Stomach (tissue), 9 donors: Measurements from ENCODE around the gene FGFR4. TPM values are rescaled to one million over a fixed set of nuclear protein-coding genes. Genes with fewer than 3 reads are reported as not detected.

Source experiments
- DNase-seq, 2 donors: peaks; one replicate each; pipeline versions ENCODE4 v3.0.0 to v3.0.0-alpha.2; 2013 to 2019
- H3K27ac ChIP-seq, 5 donors: fragments of 200-600 bp in 4 of 5; sonication (generic) in 4 of 5; one replicate each; pipeline ENCODE4 v1.5.1; 2013 to 2019; ENCODE audit warnings: mild to moderate bottlenecking in 1 of 5, moderate library complexity in 1 of 5
- H3K27me3 ChIP-seq, 3 donors: fragments of 200-600 bp; sonication (generic); one replicate each; pipeline ENCODE4 v1.5.1; 2017 to 2019; ENCODE audit warnings: mixed run types in 1 of 3
- H3K36me3 ChIP-seq, 4 donors: fragments of 200-600 bp; sonication (generic); 1 replicate in 3 of 4; 2 replicates in 1 of 4; pipeline ENCODE4 v1.5.1; 2016 to 2019
- H3K4me1 ChIP-seq, 4 donors: fragments of 200-600 bp; sonication (generic); one replicate each; pipeline ENCODE4 v1.5.1; 2016 to 2019
- H3K4me3 ChIP-seq, 4 donors: fragments of 200-600 bp; sonication (generic) in 3 of 4; one replicate each; pipeline ENCODE4 v1.5.1; 2016 to 2019; ENCODE audit warnings: mild to moderate bottlenecking in 1 of 4
- H3K9me3 ChIP-seq, 4 donors: fragments of 200-600 bp; sonication (generic); one replicate each; pipeline ENCODE4 v1.5.1; 2016 to 2019
- CTCF ChIP-seq, 7 experiments: fragments of 450-650 bp in 4 of 7; fragments of 200-600 bp in 3 of 7; sonication (generic) in 3 of 7; IDR thresholded peaks; one replicate each; pipeline ENCODE4 v1.5.1; 2016 to 2019; ENCODE audit warnings: antibody characterized with exemption in 7 of 7, control low read depth in 2 of 7, mild to moderate bottlenecking in 1 of 7
- EP300 ChIP-seq: sonication (generic); formaldehyde crosslinking; IDR thresholded peaks from one replicate; pipeline ENCODE4 v1.6.1; 2017; ENCODE audit warnings: antibody characterized with exemption
- POLR2A ChIP-seq, 4 donors: fragments of 450-650 bp; IDR thresholded peaks; one replicate each; pipeline ENCODE4 v1.6.1; 2016; ENCODE audit warnings: antibody characterized with exemption in 4 of 4, control low read depth in 2 of 4, mild to moderate bottlenecking in 1 of 4, moderate library complexity in 1 of 4
- POLR2AphosphoS5 ChIP-seq, 3 donors: sonication (generic); formaldehyde crosslinking; IDR thresholded peaks; one replicate each; pipeline ENCODE4 v1.6.1; 2016; ENCODE audit warnings: antibody characterized with exemption in 3 of 3
- WGBS, 5 donors: extraction: QIAGEN DNeasy Blood & Tissue Kit in 3 of 5; methylation state at CpG; one replicate each; pipeline versions ENCODE4 v1.1.5 to v1.1.7; 2013 to 2018; 5-methylcytosine and 5-hydroxymethylcytosine counted together
- intact Hi-C: fragments of 100-400 bp; cut with DNase I; formaldehyde crosslinking; loops from one replicate; pipeline ENCODE4 v1.15.1; 2023; ENCODE audit warnings: low total_unique reads
- polyA plus RNA-seq, 3 donors: library from polyadenylated mRNA; stranded (reverse); fragments of 200-250 nt; gene quantifications; one replicate each; pipeline ENCODE4 v1.2.3, GENCODE V29; 2013
- total RNA-seq, 5 donors: library from RNA; depleted of rRNA; stranded (reverse); fragments of >200 nt; gene quantifications; one replicate each; pipeline versions ENCODE4 v1.1.0 to v1.2.3, GENCODE V29; 2014 to 2016
- donor health status: healthy with polysubstance abuse.
- donor health status: Bipolar disorder and iron deficiency.
- donor health status: healthy.

FGFR4 gene
- total and polyA plus RNA-seq, 8 donors: 4.1 to 145 (median 13.5) TPM

DNA sequence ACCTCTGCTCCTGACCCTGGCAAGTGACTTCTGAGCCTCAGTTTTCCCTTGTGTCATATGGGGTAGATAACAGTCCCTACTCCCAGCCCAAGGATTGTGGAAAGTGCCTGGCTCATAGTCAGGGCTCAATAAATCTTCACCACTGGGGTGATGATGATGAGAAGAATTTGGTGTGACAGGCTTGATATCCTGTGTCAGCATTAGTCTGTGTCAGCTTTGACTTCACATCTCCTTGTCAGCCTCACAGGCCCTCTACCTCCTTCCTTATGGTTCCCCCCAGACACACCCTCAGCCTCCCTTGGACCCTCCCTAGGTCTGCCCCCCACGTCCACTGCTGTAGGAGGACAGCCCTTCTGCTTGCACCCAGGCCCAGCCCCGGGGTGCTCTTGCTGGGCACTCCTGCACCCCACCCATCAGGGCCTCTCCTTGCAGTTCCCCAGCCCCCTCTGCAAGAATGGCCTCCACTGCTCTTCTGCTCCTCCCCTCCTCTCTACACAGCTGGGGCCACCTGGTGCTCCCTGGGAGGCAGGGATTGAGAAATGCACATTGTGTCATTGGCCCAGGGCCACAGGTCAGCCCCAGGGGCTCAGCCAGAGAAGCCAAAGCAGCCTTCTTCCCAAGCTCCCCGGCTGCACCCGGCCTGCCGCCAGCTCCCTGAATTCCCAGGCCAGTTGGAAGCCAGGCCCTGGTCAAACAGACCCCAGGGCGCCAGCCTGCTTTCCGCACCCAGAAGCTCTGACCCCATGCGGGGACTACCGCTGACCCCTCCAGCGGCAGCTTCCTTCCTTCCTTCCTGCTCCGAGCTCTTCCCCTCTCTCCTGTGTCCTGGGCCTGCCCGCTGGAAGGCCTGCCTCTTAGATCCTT, 7.7 kb downstream of the FGFR4 start:
- peak; percentile 65 to 86 for DNase-seq
- no peak overlapping the region for H3K4me3 ChIP-seq
- peak overlapping the region in 4 of 5 donors; percentile 16 to 59 (median 53) for H3K27ac ChIP-seq
- peaks cover 0 to 28% (median 13%) of the 10 kb centered on the region in 4 donors for H3K36me3 ChIP-seq
- H3K9me3 ChIP-seq: no peaks in the 10 kb centered on the region
- intact Hi-C loops: no loop called here
- WGBS, 5 donors: 45 to 66% (median 58%) methylated on average over 9 to 12 of the region's 12 CpGs
- peaks cover 11 to 55% (median 41%) of the 10 kb centered on the region in 4 donors for H3K4me1 ChIP-seq
- H3K27me3 ChIP-seq: no peaks in the 10 kb centered on the region
- TF ChIP-seq POLR2AphosphoS5 (IDR thresholded peaks at IDR 0.05) (peak; percentile 58 to 93 (median 73)), EP300 (no peak), POLR2A (IDR thresholded peaks at IDR 0.05) (no peak), CTCF (IDR thresholded peaks at IDR 0.05) (no peak)

GRCh38 chr5:177095088-177095669, 8.5 kb downstream of the FGFR4 start:
- Histone ChIP-seq H3K9me3 (no peaks in the 10 kb centered on the region), H3K27me3 (no peaks in the 10 kb centered on the region), H3K4me1 (peaks cover 11 to 52% (median 36%) of the 10 kb centered on the region in 4 donors), H3K36me3 (peaks cover 0 to 28% (median 13%) of the 10 kb centered on the region in 4 donors), H3K27ac (peak overlapping the region in 4 of 5 donors; percentile 9 to 59 (median 53)), H3K4me3 (no peak overlapping the region)
- no peak for TF ChIP-seq CTCF (IDR thresholded peaks at IDR 0.05)
- TF ChIP-seq POLR2A (IDR thresholded peaks at IDR 0.05): no peak
- no peak for TF ChIP-seq EP300
- TF ChIP-seq POLR2AphosphoS5 (IDR thresholded peaks at IDR 0.05): no peak
- no peak for DNase-seq
- intact Hi-C loops: no loop called here
- WGBS, 5 donors: 60 to 81% (median 74%) methylated on average over 13 to 28 of the region's 28 CpGs

- Histone ChIP-seq H3K27ac (peak overlapping the region in 2 of 5 donors; percentile 46 to 49), H3K4me3 (no peak overlapping the region), H3K9me3 (no peaks in the 10 kb centered on the region), H3K27me3 (peaks cover 0 to 4% (median 0%) of the 10 kb centered on the region in 3 donors), H3K4me1 (peaks cover 11 to 43% (median 34%) of the 10 kb centered on the region in 4 donors), H3K36me3 (peaks cover 0 to 21% (median 13%) of the 10 kb centered on the region in 4 donors)
- 81 to 91% (median 82%) methylated on average over 23 to 29 of the region's 29 CpGs for WGBS, 5 donors
- intact Hi-C loops: no loop called here
- no peak for TF ChIP-seq EP300
- no peak for TF ChIP-seq CTCF (IDR thresholded peaks at IDR 0.05)
- DNase-seq: no peak
Observed at GRCh38 chr5:177096162-177097015, 9.7 kb downstream of the FGFR4 start.
